ENCODE data around the gene TLCD3A.
"Not testable (repeated sequence)": the region's sequence is repeated elsewhere in the genome, so short reads cannot be mapped to it uniquely, and the experiment has no call there.

The TLCD3A gene

GRCh38 chr17:750431-751037, 18.1 kb downstream of the TLCD3A start:
- no peak for DNase-seq

GRCh38 chr17:751269-752001, 19.0 kb downstream of the TLCD3A start:
- no peak for DNase-seq

GRCh38 chr17:752002-752619, 19.7 kb downstream of the TLCD3A start, which contains the start of gene GEMIN4:
Gene GEMIN4, minus strand, starts transcription at chr17:752264. Its CDS starts 122 bp downstream, at chr17:752142.
- peak; percentile 84 to 93 for DNase-seq

- peak; percentile 14 to 40 for DNase-seq
Measured at GRCh38 chr17:752620-753219, 20.3 kb downstream of the TLCD3A start.

- DNase-seq, result no peak
Measured at GRCh38 chr17:753418-753817, 21.0 kb downstream of the TLCD3A start.

- DNase-seq, result not testable (repeated sequence)
Measured at GRCh38 chr17:755319-755961, 23.0 kb downstream of the TLCD3A start.

- not testable (repeated sequence) for DNase-seq
Measured at GRCh38 chr17:756010-756567, 23.7 kb downstream of the TLCD3A start.

GRCh38 chr17:759964-760363, 27.6 kb downstream of the TLCD3A start:
- no peak for DNase-seq

- no peak for DNase-seq
Measured at GRCh38 chr17:760371-760770, 28.0 kb downstream of the TLCD3A start.

- DNase-seq, result no peak
Measured at GRCh38 chr17:767076-767475, 34.7 kb downstream of the TLCD3A start.

GRCh38 chr17:773016-773415, 40.6 kb downstream of the TLCD3A start:
- DNase-seq, result no peak

GRCh38 chr17:773467-774312, 41.3 kb downstream of the TLCD3A start:
- no peak for DNase-seq

- DNase-seq, result no peak
Measured at GRCh38 chr17:774313-774584, 41.9 kb downstream of the TLCD3A start.

GRCh38 chr17:778096-778495, 45.7 kb downstream of the TLCD3A start:
- DNase-seq, result no peak

GRCh38 chr17:781805-782731, 49.7 kb downstream of the TLCD3A start, which contains the start of the genes GLOD4 and MRM3:
Gene GLOD4, minus strand, starts transcription at chr17:782280. Its CDS starts 25 bp downstream, at chr17:782255.
Gene MRM3, plus strand, starts transcription at chr17:782353. Its CDS starts 26 bp downstream, at chr17:782379.
- peak; percentile 61 to 89 for DNase-seq

GRCh38 chr17:784143-784542, 51.7 kb downstream of the TLCD3A start:
- no peak for DNase-seq

GRCh38 chr17:785901-786300, 53.5 kb downstream of the TLCD3A start:
- DNase-seq, result not testable (repeated sequence)

- no peak for DNase-seq
Measured at GRCh38 chr17:787641-788221, 55.3 kb downstream of the TLCD3A start.

- no peak for DNase-seq
Measured at GRCh38 chr17:788551-788950, 56.2 kb downstream of the TLCD3A start.

GRCh38 chr17:789160-789840, 56.9 kb downstream of the TLCD3A start:
- DNase-seq, result no peak
